Esophagus muscularis mucosa (tissue), 4 donors: ENCODE measurements around the gene MAN1A1. TPM values are rescaled to one million over a fixed set of nuclear protein-coding genes. Genes with fewer than 3 reads are reported as not detected.

Experiments
- DNase-seq: peaks from one replicate; pipeline ENCODE4 v3.0.0-alpha.2; 2017; ENCODE audit errors: extremely low spot score
- H3K27ac ChIP-seq, 4 donors: fragments of 200-600 bp; sonication (generic); replicated peaks in 1 of 4; 1 replicate in 3 of 4; 2 replicates in 1 of 4; pipeline ENCODE4 v1.5.1; 2016 to 2019; ENCODE audit warnings: mild to moderate bottlenecking in 1 of 4
- H3K27me3 ChIP-seq, 4 donors: fragments of 200-600 bp; sonication (generic); one replicate each; pipeline versions ENCODE4 v1.5.1 to v1.6.0; 2016 to 2019
- H3K36me3 ChIP-seq, 4 donors: fragments of 200-600 bp; sonication (generic); one replicate each; pipeline ENCODE4 v1.5.1; 2016 to 2019
- H3K4me1 ChIP-seq, 4 donors: fragments of 200-600 bp; sonication (generic); one replicate each; pipeline ENCODE4 v1.5.1; 2016 to 2019
- H3K4me3 ChIP-seq, 4 donors: fragments of 200-600 bp; sonication (generic); 1 replicate in 2 of 4; 2 replicates in 2 of 4; pipeline ENCODE4 v1.5.1; 2016 to 2019; ENCODE audit warnings: mild to moderate bottlenecking in 4 of 4, moderate library complexity in 1 of 4
- H3K9me3 ChIP-seq, 4 donors: fragments of 200-600 bp; sonication (generic); 1 replicate in 3 of 4; 2 replicates in 1 of 4; pipeline ENCODE4 v1.5.1; 2016 to 2019
- EP300 ChIP-seq: sonication (generic); formaldehyde crosslinking; IDR thresholded peaks from one replicate; pipeline ENCODE4 v1.6.1; 2017; ENCODE audit warnings: antibody characterized with exemption
- POLR2A ChIP-seq: fragments of 450-650 bp; IDR thresholded peaks from one replicate; pipeline ENCODE4 v1.6.1; 2017; ENCODE audit warnings: antibody characterized with exemption, moderate library complexity, mild to moderate bottlenecking, low read depth
- POLR2AphosphoS5 ChIP-seq, 2 donors: sonication (generic); formaldehyde crosslinking; IDR thresholded peaks; one replicate each; pipeline ENCODE4 v1.6.1; 2017; ENCODE audit warnings: antibody characterized with exemption in 2 of 2
- WGBS: methylation state at CpG from one replicate; pipeline ENCODE4 v1.1.5; 2018; 5-methylcytosine and 5-hydroxymethylcytosine counted together
- intact Hi-C: fragments of 100-400 bp; cut with DNase I; formaldehyde crosslinking; loops from one replicate; pipeline ENCODE4 v1.15.1; 2023
- total RNA-seq, 4 donors: library from RNA; depleted of rRNA; stranded (reverse); fragments of >200 nt; gene quantifications; one replicate each; pipeline versions ENCODE4 v1.1.0 to v1.2.1, GENCODE V29; 2016
- TF ChIP-seq, protein P1 (sequence below), 3 experiments: fragments of 200-600 bp in 2 of 3; fragments of 450-650 bp in 1 of 3; sonication (generic) in 2 of 3; IDR thresholded peaks; one replicate each; pipeline ENCODE4 v1.5.1; 2017 to 2019; ENCODE audit warnings: antibody characterized with exemption in 3 of 3, mild to moderate bottlenecking in 2 of 3, moderate library complexity in 1 of 3

The MAN1A1 gene
- total RNA-seq, 4 donors from 2014 or later = 79.4 to 125 (median 101) TPM

DNA sequence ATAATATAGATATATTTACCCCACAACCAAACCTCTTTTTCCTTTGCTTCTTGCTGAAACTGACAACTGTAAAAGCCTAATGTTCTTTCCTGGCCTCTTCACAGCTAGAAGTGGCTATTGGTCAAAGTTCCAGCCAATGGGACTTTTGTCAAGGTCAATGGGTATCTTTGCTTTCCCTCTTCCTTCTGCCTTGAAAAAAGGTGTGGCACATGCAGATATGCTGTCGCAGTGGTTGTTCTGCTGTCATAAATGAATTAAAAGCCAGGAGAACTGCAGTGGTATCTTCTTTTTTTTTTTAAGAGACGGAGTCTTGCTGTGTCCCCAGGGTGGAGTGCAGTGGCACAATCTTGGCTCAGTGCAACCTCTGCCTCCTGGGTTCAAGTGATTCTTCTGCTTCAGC lies 29.9 kb downstream of the MAN1A1 start:
- Histone ChIP-seq H3K9me3 (no peaks in the 10 kb centered on the region), H3K36me3 (no peaks in the 10 kb centered on the region), H3K27ac (no peak overlapping the region), H3K27me3 (no peaks in the 10 kb centered on the region), H3K4me3 (no peak overlapping the region), H3K4me1 (peaks cover 0 to 32% (median 19%) of the 10 kb centered on the region in 4 donors)
- no peak for TF ChIP-seq POLR2A
- TF ChIP-seq POLR2AphosphoS5 (IDR thresholded peaks at IDR 0.05) = no peak
- no peak for TF ChIP-seq EP300
- TF ChIP-seq, protein P1, sequence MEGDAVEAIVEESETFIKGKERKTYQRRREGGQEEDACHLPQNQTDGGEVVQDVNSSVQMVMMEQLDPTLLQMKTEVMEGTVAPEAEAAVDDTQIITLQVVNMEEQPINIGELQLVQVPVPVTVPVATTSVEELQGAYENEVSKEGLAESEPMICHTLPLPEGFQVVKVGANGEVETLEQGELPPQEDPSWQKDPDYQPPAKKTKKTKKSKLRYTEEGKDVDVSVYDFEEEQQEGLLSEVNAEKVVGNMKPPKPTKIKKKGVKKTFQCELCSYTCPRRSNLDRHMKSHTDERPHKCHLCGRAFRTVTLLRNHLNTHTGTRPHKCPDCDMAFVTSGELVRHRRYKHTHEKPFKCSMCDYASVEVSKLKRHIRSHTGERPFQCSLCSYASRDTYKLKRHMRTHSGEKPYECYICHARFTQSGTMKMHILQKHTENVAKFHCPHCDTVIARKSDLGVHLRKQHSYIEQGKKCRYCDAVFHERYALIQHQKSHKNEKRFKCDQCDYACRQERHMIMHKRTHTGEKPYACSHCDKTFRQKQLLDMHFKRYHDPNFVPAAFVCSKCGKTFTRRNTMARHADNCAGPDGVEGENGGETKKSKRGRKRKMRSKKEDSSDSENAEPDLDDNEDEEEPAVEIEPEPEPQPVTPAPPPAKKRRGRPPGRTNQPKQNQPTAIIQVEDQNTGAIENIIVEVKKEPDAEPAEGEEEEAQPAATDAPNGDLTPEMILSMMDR (IDR thresholded peaks at IDR 0.05) = no peak
- no peak for DNase-seq
- WGBS = 100% methylated on average over 2 of the region's 2 CpGs
- intact Hi-C loops = no loop called here

DNA sequence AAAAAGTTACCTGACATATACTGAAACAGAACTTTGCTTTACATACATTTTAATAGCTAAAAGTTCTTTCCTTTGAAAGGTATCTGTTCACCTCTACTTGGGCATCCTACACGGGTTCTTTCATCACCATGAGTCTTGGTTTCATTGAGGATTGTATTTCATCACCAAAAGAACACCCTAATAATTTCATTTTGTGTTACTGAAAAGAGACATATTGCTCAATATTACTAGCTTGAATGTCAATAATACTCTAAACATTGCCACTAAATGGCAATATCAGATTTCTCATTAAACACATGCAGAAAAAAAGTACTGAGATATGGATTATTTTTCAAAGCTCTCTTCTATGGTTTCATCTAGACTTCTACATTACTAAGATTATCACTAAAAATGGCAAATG lies 30.8 kb downstream of the MAN1A1 start:
- Histone ChIP-seq H3K9me3 (no peaks in the 10 kb centered on the region), H3K4me3 (no peak overlapping the region), H3K36me3 (no peaks in the 10 kb centered on the region), H3K27me3 (no peaks in the 10 kb centered on the region), H3K27ac (no peak overlapping the region), H3K4me1 (peaks cover 5 to 36% (median 22%) of the 10 kb centered on the region in 4 donors)
- 41% methylated on average over 1 of the region's 1 CpG for WGBS
- no peak for DNase-seq
- intact Hi-C loops = no loop called here
- TF ChIP-seq POLR2A (no peak), EP300 (no peak), POLR2AphosphoS5 (IDR thresholded peaks at IDR 0.05) (no peak)
- TF ChIP-seq, protein P1 (IDR thresholded peaks at IDR 0.05) = no peak

DNA sequence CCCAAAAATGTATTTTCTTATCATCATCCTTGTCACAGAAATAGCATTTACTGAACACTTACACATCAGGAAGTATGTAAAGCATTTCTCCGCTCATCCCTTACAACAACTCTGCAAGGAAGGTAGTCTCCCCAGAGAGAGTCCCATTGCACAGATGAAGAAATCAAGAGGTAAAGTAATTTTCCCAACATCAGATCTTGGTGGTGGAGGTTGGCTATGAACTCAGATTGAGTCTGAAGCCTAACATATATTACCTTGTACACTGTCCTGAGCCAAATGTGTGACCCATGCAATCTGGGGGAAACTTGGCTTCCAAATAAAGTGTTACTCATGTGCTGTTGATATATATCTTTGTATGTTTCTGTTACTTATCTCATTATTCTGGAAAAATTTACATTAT lies 31.4 kb downstream of the MAN1A1 start:
- H3K9me3 ChIP-seq = no peaks in the 10 kb centered on the region
- intact Hi-C loops = no loop called here
- peaks cover 11 to 38% (median 27%) of the 10 kb centered on the region in 4 donors for H3K4me1 ChIP-seq
- no peak overlapping the region for H3K4me3 ChIP-seq
- DNase-seq = no peak
- TF ChIP-seq, protein P1 (IDR thresholded peaks at IDR 0.05) = no peak
- TF ChIP-seq POLR2AphosphoS5 (IDR thresholded peaks at IDR 0.05) (no peak), EP300 (no peak), POLR2A (no peak)
- no peak overlapping the region for H3K27ac ChIP-seq
- 91% methylated on average over 1 of the region's 1 CpG for WGBS
- H3K27me3 ChIP-seq = no peaks in the 10 kb centered on the region
- H3K36me3 ChIP-seq = no peaks in the 10 kb centered on the region

DNA sequence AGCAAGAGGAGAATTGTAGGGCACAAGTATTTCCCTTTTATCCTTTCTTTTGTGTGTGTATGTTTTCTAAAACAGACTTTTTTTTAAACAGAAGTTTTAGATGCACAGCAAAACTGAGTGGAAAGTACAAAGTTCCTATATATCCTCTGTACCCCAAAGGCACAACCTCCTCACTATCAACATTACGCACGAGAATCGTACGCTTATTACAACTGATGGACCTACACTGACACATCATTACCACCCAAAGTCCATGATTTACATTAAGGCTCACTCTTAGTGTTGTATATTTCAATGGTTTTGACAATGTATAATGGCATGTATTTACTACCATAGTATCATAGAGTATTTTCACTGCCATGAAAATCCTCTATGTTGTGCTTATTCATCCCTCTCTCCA lies 32.6 kb downstream of the MAN1A1 start:
- intact Hi-C loops = no loop called here
- no peaks in the 10 kb centered on the region for H3K27me3 ChIP-seq
- no peaks in the 10 kb centered on the region for H3K9me3 ChIP-seq
- DNase-seq = no peak
- peaks cover 21 to 40% (median 36%) of the 10 kb centered on the region in 4 donors for H3K4me1 ChIP-seq
- no peaks in the 10 kb centered on the region for H3K36me3 ChIP-seq
- WGBS = 93% methylated on average over 4 of the region's 4 CpGs
- TF ChIP-seq POLR2AphosphoS5 (IDR thresholded peaks at IDR 0.05) (no peak), POLR2A (no peak), EP300 (no peak)
- TF ChIP-seq, protein P1 (IDR thresholded peaks at IDR 0.05) = no peak
- no peak overlapping the region for H3K4me3 ChIP-seq
- no peak overlapping the region for H3K27ac ChIP-seq

DNA sequence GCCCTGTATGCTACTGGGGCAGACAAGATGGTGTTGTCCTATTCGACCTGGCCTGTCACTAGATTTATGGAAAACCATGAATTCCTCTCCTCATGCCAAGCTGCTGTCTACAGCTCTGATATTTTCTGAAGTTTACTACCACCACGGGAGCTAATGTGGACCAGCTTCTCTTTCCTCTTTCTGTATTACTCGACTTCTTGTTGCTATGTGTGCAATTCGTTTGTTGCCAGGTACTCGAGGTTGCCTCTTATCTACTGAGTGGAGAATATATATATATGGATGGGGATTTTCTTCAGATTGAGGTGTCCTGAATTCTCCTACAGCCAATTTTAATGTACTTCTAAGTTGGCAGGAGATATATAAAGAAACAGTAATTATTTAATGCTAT lies 34.7 kb downstream of the MAN1A1 start:
- Histone ChIP-seq H3K4me3 (no peak overlapping the region), H3K36me3 (no peaks in the 10 kb centered on the region), H3K27ac (no peak overlapping the region), H3K9me3 (no peaks in the 10 kb centered on the region), H3K27me3 (no peaks in the 10 kb centered on the region), H3K4me1 (peaks cover 21 to 43% (median 33%) of the 10 kb centered on the region in 4 donors)
- no peak for DNase-seq
- 66% methylated on average over 5 of the region's 5 CpGs for WGBS
- TF ChIP-seq EP300 (no peak), POLR2A (no peak), POLR2AphosphoS5 (IDR thresholded peaks at IDR 0.05) (no peak)
- intact Hi-C loops = no loop called here
